ENCODE data around the gene RNGTT.

RNGTT gene

DNA sequence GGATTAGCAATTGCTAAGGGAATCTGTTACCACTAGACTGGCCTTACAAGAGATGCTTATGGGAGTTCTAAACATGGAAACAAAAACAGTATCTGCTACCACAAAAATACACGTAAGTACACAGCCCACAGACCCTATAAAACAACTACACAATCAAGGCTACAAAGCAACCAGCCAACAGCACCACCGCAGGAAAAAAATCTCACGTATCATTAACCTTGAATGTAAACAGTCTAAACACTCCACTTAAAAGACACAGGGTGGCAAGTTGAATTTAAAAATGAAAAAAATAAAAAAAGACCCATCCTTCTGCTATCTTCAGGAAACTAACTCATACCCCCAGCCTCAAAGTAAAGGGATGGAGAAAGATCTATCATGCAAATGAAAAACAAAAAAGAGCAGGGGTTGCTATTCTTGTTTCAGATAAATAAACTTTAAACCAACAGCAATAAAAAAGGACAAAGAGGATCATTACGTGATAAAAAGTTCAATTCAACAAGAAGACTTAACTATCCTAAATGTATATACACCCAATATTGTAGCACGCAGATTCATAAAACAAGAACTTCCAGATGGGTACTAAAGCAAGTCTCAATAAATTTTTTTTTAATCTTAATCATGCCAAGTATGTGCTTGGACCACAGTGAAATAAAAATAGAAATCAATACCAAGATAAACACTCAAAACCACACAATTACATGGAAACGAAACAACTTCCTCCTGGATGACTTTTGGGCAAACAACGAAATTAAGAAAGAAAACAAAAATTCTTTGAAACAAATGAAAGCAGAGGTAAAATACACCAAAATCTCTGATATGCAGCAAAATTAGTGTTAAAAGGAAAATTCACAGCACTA, 52.3 kb downstream of the RNGTT start:
- DNase-seq = no peak

DNA sequence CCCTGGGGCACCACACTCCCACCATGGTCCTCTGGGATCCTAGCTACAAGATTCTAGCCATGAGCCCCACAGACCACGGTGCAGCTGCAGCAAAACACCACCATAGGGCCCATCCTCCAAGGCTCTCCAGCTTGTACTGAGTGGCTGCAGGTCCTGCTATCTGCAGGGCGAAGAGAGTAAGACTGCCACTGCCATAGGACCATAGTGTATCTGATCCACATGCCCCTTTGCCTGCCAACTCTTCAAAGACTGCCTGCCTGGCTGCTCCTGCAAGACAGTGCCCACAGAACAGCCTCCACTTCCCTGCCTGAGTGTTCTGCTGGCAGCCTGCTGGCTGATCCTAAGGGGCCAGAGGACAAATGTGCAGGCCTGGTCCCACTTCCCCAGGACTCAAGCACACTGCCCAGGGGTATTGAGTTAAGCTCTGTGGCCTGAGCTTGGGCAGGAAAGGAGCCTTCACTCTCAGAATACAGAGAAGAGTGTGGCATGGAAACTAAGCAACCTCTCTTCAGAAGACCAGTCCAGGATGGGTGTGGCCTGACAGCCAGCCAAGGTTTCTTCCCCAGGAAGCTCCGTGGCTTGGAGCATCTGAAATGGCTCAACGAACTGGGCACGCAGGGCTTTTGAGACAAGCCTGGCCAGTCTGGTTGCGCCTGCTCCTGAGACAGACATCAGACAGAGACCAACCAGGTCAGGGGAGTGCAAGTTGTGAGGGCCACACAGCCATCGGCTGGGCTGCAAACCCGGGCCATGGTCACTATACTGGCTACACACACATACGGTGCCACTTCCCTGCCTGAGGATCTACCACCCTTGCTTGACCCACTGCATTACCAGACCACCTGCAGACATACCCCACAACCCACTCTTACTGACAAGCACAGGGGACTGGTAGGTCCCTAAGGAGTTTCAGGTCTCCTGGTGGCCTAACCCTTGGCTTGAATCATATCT, 54.5 kb downstream of the RNGTT start:
- DNase-seq = no peak

DNA sequence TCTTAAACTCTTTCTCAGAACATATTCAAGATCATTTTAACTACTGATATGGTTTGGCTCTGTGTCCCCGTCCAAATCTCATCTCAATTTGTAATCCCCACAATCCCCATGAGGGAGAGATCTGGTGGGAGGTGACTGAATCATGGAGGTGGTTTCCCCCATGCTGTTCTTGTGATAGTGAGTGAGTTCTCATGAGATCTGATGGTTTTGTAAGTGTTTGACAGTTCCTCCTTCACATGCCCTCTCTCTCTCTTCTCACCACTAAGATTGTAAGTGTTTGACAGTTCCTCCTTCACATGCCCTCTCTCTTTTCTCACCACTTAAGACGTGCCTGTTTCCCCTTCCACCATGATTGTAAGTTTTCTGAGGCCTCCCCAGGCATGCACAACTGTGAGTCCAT, 56.3 kb downstream of the RNGTT start:
- peak; percentile 21 to 25 for DNase-seq

DNA sequence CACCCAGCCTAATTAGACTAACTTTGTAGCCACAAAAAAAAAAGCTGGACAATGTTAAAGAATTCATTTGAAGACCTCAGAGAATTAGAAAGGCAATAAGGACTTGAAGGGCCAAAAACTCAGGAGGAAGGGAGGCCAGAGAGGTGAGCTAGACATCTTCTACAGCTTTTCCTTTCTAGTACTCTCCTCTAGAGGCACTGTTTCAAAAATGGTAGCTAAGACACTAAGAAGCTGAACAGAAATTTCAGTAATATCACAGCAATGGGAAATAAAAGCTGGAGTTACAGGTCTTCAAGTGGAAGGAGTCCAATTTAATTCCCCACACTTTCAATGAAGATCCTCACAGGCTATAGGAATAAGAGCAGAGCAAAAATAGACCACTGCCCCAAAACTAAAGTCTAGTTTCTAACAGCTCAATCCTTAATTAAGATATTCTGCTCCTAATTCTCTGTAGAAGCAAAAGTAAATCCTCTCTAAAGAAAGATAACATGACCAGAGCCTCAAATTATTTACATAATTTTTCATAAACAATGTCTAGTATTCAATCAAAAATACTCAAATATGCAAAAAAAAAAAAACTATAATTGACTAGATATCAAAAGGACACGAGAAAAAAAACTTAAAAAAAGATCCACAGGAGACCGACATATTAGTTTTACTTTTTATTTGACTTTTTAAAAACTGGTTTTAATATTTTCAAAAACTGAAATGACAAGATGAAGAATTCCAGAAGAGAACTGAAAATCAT, 63.7 kb downstream of the RNGTT start:
- DNase-seq = no peak

DNA sequence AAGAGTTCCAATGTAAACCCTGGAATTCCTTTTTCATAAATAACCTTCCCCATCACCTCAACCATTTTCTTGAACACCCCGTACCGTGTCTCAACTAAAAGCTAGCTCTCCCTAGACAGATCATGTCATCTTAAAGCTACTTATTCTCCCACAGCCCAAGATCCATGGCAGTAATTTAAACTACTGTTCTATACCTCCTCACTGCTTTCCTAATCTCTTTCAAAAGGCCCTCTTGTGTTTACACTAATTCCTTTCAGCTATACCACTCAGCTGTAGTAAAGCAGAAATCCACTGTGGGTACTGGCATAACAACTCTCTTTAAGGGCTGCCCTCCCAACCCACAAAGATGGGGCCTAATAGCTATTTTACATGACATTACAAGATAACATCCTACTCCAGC, 67.5 kb downstream of the RNGTT start:
- no peak for DNase-seq

DNA sequence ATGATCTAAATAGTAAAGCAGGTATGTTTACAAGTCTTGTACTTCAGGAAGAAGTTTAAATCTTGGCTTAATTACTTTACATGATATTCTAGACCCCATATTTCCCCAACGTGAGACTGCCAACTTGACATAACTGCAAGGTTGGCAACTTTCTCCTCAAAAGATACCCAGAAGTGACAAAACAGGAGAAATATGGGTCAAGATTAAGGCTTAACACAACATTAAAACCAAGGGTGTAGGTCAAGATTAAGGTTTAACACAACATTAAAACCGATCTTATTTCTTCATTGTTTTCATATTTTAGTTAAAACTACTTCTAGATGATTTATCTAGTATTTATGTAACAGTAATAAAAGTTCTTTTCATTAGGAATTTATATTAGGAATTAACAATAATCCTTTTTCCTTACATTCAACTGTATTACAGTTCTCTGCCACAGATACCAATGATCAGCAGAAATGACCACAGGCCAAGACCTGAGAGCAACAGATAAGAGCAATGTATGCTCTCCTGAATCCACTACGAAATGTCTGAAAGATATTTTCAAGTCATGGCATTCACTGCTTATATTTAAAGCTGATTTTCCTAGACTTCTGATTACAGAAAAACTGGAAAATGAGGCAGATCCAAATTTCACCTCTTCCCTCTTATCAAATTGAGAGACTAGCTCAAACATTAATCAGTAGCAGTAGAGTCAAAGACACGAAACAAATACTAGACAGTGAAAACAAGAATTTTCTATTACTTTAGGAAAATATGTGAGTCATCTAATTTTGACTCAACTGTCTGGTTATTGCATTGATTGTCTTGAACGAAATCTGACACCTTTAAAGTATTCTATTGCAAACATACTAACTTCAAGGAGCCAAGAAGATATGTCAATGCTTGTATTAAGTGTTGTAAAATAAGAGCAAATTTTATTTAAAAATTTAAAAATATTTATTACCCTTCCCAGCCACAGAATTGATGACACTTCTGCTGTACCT, 72.3 kb downstream of the RNGTT start:
- no peak for DNase-seq

DNA sequence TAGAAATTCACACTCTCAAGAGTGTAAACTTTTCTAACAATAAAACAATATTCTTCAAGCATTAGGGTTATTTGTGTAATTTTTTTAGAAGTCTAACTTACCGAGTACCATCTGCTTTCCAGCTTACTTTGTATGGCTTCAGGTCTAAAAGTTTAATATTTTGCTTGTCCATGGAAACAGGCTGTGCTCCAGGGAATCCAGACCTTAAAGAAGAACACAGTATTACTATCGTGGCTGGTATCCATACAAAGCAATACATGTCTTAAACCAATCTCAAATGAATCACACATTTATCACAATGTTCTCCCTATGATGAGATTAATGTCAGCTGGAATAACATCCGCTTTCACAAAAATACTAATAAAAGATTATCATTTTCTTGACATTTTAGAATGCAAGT, 73.0 kb downstream of the RNGTT start:
- DNase-seq = no peak

DNA sequence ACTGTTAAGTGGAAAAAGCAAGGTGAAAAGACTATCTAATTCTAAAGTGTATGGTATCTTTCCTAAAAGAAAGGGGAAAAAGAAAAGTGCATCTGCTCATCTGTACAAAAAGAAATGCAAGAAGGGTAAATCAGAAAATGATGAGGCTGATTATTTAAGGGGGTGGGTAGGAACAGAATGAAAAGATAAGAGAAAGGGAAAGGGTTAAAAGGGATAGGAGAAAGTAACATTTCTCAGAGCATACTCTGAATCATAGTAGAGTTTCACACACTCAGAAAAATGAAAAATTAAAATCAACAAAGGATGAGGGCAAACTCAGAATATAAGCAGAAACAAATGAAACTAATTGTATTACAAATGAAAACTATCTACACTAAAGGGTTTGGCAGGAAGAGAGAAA, 79.1 kb downstream of the RNGTT start:
- DNase-seq = no peak

DNA sequence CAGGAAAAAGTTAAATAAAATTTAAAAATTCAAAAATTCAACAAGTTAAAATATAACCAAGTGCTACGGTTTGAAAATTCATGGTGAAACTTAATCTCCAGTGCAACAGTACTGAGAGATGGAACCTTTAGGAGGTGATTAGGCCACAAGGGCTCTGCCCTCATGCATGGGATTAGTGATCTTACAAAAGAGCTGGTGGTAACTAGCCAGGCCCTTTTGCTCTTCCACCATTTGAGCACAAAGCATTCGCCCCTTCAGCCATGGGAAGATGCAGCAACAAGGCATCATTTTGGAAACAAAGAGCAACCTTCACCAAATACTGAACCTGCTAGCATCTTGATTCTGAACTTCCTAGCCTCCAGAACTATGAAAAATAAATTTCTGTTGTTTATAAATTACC, 80.9 kb downstream of the RNGTT start:
- DNase-seq = no peak

DNA sequence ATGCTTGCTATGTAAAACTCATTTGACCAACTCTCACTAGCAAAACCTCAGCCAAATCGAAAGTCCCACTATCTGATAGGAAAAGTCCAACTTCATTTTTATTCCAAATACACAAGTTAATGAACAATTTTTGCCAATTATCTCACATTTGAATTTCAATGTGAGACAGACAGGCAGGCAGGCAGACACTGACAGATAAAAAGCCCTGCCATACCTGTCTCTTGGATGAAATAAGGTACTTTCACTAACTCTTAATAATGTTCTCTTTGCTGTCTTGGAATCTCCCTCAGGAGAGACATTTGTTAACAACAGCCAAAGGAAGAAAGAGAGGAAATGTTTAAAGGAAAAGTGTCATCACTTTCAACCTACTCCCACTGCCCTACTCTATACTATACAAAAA, 82.0 kb downstream of the RNGTT start:
- DNase-seq = no peak

DNA sequence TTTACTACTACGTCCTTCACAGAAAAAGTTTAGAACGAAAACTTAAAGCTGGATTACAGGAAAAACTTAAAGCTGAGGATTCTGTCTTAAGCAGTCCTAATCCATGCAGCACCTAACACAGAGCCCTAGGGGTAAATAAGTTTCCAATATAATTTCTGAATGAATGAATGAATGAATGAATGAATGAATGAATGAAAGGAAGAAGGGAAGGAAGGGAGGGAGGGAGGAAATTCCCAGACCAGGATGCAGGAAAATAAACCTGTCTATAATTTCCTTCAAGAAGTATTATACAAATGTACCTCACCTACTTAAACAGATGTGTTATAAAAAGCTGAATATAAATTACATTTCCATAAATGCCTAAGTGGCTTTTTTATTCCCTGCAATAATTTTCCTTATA, 83.4 kb downstream of the RNGTT start:
- no peak for DNase-seq

DNA sequence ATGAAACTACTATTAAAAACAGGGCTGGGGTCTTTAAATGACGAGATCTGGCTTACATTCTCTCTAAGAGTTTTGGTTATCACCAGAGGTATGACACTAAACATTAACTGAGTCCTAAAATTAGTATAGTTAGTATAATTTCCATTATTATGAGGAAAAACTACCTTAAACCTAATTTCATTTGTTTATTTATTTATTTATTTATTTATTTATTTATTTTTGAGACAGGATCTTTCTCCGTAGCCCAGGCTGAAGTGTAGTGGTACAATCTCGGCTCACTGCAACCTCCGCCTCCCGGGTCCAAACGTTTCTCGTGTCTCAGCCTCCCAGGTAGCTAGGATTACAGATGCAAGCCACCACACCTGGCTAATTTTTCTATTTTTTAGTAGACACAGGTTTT, 85.5 kb downstream of the RNGTT start:
- no peak for DNase-seq

DNA sequence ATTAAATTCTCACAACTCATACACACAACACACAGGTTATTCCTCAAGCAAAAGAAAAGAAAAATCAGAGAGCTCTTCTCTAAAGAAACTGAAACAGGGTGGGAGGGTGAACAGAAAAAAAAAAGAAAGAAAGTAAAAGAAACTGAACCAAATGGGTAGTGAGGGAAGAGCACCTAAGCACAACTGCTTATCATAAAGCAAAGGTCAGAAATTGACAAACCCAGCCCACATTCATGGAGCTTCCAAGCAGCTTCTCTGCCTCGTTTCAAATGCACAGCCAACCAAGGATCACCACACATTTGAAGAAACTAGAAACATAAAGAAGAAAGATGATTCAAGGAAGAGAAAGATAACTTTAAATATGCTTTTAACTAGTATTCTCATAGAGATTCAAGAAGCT, 90.5 kb downstream of the RNGTT start:
- no peak for DNase-seq

DNA sequence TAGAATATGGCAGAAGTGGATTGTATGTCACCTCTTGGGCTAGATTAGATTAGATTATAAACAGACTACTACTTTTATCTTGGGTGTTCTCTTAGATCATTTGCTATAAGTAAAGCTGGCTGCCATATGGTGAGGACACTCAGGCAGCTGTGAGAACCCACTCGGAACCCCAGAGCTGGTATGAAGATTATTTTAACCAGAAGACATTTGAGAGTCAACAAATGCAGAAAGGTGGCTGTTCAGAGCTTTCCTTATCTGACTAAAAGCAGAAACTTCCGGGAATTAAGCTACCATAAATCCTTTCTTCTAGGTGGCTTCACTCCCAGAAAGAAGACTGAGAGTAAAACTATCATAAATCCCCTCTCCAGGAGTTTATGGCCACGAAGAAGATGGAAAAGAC, 91.9 kb downstream of the RNGTT start:
- DNase-seq = no peak

DNA sequence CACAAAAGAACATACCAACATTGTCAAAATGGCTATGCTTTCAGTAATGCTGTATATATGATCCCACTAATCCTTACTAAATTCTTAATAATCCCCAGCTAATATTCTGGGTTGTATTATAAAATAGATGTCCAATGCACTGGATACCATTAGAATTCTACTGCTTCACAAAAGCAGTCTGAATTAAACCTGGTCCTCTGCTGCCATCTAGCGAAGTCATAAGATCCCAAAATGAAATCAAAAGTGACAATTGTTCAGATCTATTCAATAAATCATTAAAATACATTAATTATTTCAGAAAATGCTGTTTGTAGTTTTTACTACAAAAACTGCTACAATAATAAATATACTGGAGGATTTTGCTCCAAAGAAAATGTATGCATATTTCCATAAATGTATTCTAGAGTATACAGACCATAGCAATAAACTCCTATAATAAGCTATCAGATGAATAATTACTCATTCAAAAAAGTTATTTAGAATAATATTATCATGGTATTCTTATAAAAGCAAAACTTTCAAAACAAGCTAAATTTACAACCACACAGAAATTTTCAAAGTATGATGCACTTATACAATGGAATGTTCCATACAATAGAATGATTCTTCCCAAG, 92.6 kb downstream of the RNGTT start:
- peak; percentile 60 to 72 for DNase-seq

DNA sequence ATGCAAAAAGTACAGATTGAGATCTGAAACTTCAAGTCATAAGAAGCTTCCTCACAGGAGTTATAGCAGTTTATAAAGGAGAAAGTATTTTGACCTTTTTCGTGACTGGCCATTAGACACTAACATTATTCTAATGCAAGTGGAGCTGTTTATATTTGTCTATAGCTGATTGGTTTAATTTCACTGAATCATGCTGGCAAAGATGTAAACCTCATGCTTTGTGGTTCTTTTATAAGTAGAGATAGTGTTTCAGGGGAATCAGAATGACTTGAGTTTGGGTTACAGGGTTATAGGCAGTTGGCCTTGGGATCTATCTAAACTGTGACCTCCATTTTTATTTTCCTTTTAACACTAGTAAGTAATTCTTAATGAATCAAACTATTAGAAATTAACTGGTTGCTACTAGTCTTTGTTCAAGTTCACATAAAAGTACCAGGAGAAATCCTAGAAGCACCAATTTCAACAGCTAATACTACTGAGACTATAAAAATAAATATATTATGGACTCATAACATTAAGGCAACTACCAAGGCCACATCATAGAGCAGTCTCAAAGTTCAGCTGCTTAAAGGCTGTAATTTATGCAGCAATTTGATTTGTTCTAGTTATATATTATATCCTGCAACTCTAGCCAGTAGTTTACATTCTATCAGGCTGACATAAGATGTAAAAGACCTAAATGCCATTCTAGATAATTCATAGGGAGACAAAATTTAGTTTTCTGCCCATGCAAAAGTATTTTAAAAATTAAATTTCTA, 94.0 kb downstream of the RNGTT start:
- no peak for DNase-seq

DNA sequence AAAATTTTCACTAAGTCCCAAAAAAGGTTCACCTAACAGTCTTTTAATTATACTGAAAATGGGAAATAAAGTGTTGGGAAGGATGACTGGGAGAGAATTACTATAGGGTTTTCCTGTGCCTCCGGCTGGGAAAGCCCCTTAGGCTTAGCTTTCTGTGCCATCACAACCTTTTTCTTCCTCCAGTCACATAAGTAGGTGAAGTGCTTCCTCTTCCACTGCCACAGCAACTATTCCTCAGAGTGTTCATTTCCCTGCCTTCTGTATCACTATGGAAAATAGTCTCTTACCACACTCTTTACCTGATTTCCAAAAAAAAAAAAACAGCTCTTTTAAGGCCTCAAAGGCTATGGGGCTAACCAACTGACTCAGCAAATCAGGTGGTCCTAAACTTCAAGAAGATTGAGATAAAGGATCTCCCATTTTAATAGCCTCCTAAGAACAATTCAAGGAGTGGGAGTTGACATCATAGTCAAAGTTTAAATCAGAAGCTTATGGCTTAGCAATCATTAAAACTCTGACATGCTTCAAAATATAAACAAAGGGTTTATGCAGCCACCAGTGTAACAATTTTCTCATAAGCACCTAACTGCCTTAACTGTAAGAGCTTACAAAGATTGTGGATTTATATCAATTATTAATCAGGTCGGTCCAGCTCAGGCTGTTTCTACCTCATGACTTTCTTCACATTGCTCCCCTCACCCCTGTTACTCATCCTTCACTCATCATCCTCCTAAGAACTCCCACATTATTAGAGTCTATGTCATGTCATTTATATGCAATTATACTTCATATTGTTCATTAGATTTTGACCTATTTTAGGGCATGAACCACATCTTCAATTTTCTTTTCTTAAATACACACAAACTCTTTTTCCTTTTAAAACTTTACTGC, 95.3 kb downstream of the RNGTT start:
- DNase-seq = no peak

DNA sequence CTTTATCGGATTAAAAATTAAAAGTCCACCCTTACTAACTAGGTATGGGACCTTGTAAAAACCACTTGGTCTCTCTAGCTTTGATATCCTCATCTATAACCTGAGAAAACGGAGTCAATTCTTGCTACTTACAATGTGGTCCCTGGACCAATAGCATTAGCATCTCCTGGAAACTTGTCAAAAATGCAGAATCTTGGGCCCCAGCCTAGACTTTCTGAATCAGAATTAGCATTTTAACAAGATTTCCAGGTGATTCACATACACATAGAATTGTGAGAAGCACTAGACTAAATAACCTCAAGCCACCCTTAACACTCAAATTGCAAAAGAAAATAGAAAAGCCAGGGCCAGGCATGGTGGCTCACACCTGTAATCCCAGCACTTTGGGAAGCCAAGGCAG, 96.6 kb downstream of the RNGTT start:
- no peak for DNase-seq

DNA sequence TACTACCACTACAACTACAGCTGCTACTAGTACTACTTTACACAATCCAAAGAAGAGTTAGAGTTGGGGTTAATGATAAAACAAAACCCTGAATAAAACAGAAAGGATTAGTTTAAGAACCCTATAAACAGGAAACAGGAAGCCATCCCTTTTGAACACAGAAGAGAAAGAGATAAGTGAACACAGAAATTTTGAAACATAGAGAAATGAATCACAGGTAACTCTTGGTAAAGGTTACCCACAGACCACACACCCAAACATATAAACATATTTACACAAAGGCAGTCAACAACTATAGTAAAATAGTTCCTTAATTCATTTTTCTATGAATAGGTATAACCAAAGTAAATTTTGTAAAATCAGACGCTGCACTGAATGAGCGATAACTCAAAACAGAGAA, 98.1 kb downstream of the RNGTT start:
- no peak for DNase-seq
